NCI-H510A treated with DMSO at 0.1 percent for 48 hours (cell line): ENCODE data around the gene TYW5.

Experiments used
- DNase-seq: peaks from one replicate; lab custom pipeline; 2025; lab: John Stamatoyannopoulos, UW

Gene TYW5

DNA sequence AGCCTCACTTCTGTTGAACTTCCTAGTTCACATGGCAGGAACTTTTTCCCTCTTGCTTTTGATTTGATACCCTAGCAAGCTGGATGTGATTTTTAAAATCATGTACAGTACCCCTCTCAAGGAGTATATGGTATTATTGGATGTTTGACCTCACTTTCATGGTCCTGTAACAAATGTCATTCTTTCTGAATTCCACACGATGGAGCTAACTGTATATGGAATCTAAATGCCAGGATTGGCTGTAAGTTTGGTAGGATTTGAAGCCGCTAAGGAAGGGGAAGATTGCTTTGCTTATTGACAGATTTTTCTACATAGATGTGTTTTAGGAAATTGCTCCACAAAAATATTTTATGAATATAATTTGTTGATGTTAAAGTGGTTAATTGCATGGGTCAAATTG, 18.4 kb upstream of the TYW5 start:
- peak; percentile 46 for DNase-seq

DNA sequence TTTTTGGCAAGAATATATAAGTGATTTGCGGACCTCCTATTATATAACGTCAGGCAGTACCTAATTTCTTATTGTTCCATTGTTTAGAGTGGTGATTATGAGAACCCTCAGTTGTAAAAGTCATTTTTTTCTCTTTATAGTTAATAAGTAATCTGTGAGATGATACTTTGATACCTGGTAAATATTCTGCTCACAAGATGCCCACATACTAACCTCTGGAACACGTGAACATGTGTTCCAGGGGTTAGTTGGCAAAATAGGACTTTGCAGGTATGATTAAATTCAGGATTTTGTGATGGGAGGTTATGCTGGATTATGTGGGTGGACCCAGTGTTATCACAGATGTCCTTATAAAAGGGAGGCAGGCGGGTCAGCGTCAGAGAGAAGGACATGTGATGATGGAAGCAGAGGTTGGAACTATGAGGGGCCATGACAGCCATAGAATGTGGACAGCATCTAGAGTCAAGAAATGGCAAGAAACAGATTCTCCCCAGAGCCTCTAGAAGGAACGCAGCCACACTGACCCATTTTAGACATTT, 16.9 kb upstream of the TYW5 start:
- DNase-seq: no peak

DNA sequence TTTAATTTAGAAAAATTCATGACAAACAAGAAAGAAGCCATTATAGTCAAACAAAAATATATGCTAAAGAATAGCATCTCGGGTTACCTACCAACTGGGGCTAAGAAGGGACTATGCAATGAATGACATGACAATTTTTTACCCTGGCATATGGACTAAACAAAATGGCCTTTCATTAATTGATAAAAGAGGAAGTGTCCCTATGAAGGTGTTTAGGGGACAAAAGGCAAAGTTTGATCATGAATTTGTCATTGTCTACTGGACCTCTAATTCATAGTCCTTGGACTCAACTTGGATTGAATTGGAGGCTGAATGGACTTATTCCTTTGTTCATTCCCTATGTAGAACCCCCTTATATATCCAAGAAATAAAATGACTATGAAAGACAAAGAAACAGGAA, 12.8 kb upstream of the TYW5 start:
- no peak for DNase-seq

DNA sequence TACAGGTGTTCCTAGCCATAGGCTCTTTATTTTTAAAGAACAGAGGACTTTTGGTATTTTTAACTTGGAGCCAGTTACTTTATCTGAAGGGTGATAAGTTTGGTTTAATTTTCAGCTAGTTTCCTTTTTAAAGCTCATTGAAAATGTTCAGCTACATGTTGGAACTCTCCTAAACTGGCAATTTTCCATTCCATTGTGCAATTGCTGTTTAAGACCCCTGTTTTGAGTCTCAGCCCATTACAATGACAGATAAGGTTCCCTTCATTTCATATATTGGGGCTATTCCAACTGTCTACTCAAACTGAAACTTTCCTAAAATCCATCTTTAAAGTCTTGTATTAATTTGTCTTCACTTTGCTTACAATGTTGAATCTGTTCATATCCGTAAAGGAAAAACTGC, 11.7 kb upstream of the TYW5 start:
- DNase-seq: no peak

DNA sequence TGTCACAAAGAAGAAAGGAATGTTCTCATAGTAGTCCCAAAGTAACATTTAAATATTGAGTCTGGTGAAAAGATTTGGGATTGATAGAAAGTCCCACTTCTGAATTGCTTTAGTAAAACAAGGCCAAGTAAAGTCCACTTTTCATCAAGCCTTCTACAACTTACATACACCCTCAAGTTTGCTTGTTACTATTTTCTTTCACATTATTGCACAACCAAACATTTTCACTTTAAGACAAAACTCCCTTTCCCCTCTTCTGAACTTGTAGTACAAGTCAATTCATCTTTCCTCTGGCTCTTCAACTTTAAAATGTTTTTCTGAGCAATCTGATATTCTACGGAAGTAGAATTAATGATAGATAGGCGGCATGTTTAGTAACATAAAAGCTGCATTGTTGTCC, 11.1 kb upstream of the TYW5 start:
- DNase-seq: no peak

DNA sequence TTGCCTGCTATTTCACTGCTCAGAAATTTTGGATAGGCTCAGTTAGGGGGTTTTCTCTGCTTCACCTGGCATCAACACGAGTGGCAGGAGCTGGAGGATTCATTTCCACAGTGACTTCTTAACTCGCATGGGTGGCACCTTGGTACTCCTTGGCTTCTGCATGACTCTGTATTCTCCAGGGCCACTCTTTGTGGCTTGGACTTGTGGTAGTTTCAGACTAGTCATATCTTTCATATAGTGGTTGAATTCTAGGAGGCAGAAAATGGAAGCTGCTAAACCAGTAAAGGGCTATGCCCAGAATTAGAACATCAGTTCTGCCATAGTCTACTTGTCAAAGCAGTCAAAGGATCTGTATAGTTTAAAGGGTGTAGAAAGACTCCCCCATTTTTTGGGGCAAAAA, 6.9 kb upstream of the TYW5 start:
- DNase-seq: no peak

DNA sequence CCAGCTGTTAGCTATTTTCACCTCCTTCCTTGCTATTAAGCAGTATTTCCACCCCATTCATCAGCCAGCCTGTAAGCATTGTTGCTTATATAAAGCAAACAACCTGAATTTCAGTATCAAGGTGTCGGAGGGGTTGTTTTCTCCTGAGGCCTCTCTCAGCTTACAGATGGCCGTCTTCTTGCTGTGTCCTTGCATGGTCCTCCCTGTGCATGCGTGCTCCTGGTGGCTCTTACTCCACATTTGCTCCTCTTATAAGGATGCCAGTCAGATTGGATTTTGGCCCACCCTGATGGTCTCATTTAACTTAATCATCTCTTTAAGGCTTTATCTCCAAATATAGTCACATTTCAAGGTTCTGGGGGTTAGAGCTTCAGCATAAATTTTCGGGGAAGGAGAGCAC, 2.7 kb upstream of the TYW5 start:
- DNase-seq: no peak

DNA sequence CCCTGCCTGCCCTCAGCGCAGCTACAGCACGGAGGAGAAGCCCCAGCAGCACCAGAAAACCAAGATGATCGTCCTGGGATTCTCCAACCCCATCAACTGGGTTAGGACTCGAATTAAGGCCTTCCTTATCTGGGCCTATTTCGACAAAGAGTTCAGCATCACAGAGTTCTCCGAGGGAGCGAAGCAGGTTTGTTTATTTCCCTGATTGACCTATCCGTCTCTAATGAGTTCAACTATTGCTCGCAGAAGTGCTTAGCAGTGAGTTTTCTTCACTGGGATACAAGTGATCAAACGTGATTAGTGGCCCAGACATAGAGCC, 730 bp upstream of the TYW5 start:
- DNase-seq: peak; percentile 34

DNA sequence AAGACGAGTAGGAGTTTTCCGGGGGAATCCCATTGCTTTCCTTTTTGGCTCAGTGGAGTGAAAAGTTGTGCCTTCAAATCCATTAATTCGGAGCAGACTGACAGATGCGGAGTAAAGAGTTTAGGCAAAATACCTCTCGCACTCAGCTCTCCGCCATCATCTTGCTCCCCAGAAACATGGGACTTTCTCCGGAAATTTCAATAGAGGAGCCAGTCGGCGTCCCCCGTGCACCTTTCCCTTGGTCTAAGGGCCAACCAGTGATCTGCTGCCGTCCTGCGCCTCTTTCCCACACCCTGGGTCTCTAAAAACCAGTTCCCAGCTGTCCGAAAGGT, 318 bp downstream of the TYW5 start:
- DNase-seq: peak; percentile 83

DNA sequence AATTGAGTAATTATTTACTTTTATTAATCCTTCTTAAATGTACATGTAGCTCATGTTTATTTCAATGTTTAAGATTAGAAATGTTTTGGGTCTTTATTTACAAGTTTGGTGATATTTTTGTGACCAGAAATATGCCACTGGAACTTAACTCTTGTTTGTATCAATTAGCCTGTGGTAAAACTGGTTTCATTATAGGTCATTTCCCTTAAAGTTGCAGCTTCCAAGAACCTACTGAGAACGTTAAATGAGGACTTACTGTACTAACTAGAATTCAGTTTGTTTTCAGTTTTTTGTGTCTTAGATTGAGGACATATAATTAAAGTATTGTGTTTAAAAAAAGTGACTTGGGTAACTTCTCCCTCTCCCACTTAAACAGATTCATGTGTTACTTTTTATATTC, 4.3 kb downstream of the TYW5 start:
- no peak for DNase-seq

DNA sequence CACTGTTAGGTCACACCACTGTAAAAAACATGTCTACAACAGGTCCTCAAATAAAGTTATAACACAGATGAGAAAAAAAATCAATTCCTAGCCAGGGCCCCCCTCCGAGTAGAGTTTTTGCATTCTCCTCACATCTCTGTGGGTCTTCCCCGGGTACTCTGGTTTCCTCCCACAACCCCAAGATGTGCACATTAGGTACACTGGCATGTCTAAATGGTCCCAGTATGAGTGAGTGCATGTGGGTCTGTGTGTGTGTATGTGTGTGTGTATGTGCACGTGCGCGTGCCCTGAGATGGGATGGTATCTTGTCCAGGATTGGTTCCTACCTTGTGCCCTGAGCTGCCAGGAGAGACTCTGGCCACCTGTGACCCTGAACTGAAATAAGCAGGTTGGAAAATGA, 4.9 kb downstream of the TYW5 start:
- no peak for DNase-seq

DNA sequence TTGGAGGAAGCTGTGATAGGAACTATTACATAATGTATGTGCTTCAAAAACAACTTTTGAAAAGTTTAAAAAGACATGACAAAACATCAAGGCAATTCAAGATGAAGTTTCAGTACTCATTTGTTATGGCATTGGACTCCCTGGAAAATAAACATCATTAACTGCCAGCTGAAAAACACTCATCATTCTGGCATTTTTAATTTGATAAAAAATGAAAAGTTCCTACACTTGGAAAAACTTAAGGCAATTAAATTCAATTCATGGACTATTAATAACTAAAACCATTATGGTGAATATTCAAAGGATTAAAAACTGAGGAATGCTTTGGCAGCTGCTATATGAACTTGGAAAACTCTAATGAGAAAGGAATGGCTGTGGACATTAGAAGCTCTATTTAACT, 8.5 kb downstream of the TYW5 start:
- no peak for DNase-seq

DNA sequence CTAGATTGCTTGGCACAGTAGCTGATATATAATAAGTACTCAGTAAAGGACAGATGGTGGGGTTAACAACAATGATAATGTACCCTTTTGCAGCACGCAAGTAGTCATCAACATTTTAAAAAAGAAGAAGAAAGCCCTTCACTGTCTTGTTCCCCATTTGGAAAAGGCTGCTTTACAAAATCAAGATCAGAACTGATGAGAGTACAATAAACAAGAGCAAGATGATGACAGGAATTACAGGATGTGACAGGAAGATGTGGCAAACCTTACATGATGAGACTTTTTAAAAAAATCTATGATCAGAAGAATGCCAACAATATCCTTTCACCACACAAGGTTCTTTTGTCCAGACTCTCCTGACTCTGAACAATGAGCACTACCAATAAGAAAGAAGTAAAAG, 9.1 kb downstream of the TYW5 start:
- no peak for DNase-seq

DNA sequence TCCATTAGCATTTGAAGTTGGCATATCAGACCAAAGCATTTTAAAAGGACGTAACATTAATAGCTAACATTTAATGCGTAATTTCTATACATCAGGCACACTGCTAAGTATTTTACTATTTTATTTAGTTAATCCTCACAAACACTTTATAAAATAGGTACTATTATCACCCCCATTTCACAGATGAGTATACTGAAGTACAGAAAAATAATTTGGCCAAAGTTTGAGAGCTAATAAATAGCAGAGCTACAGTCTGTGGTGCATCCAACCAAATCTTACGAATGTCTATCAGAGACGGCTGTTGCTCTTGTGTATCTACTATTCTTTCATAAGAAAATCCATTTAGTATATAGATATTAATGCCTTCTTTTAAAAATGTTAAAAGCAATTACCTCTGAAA, 11.9 kb downstream of the TYW5 start:
- DNase-seq: no peak

DNA sequence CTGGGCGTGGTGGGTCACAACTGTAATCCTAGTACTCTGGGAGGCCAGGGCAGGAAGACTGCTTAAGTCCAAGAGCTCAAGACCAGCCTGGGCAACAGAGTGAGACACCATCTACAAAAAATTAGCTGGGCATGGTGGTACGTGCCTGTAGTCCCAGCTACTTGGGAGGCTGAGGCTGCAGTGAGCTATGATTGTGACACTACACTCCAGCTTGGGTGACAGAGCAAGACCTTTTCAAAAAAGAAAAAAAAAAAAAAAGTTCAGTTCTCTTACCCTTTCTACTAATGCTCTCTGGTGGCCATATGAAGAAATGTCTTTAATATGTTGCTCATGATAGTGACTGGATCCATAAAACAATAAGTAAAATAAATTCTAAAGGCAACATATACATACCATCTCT, 14.9 kb downstream of the TYW5 start:
- peak; percentile 4 for DNase-seq

DNA sequence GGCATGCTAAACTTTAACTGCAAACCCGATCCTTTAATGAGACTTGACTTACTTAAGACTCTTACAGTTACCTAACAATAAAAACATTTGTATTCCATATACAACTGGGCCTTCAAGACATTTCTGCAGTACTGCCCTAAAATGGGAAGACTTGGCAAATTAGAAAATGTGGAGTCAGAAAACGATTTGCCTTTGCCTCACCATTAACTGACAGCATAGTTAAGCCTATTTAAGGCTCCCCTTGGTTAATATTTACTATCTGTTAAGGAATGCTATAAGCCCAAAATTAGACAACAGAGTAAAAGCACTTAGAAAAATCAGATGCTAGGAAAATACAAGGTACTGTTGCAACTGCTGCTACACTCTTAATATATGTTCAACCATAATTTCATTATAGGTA, 18.7 kb downstream of the TYW5 start:
- no peak for DNase-seq

DNA sequence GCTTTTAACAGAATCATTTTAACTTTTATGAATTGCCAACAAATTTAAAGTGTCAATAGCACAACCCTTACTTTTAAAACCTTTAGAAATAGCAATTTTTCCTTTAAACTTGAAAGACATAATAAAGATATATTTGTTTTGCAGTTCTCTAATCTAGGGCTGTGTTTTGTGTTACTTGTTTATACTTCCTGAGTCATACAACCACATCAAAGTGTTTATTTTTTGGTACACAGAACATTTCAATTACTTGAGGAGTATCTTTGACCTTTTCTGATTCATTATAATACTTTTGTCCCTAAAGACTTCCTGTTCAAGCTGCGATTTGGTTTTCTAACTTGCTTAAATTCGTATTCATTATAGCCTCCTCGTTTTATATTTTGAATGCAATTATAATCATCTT, 21.8 kb downstream of the TYW5 start:
- no peak for DNase-seq

DNA sequence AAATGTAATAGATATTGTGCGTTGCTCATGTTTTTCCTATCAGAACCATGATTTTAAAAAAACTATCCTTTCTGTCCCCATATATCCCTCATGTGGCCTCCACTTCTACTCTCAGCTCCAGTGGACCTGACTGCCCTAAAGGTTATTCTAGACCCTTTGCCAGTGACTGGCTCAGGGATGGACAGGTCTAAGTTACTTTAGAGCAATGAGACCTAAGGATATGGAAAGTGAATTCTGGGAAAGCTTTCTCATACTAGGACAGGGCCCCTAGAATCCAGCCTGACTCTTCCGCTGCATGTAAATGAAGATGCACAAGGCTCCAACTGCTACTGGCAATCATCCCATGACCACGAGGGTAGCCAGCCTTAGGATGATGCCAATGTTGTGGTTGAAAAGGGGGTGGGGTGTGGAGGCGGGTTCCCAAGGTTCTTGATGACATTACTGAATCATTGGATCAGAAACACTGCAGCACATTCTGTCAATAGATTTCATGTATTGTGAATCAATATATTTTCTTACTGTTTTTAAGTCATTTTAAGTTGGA, 22.9 kb downstream of the TYW5 start:
- no peak for DNase-seq

DNA sequence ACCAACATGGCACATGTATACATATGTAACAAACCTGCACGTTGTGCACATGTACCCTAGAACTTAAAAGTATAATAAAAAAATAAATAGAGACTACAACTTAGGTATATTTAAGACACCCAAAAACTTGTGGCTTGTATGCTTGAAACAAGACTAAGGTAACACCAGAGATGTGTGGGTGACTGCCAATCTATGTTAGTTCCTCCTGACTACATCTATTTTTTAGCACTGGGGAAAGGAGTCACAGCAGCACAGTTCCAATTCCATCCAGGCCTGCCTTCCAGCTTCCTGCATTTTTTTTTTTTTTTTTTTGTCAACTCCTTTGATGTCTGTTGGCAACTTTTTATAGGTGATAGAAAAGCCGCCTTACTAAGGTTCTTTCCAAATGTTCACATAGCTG, 26.0 kb downstream of the TYW5 start:
- no peak for DNase-seq

DNA sequence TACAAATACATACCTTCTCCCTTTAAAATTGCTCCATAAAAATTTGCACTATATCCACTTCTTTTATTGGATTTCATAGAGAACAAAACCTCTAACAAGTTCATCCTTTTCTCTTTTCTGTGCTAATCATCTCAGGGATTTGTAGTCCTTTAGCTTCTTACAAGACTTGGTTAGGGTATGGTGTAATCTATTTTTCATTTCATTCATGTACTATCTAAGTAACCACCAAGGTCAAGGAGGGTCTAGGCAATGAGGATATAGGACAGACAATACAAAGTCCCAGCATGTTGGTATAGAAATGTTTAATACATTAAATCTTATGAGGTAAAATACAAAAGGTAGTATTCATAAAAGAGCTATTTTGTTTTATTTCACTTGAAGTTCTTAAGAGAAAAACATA, 26.7 kb downstream of the TYW5 start:
- DNase-seq: no peak

DNA sequence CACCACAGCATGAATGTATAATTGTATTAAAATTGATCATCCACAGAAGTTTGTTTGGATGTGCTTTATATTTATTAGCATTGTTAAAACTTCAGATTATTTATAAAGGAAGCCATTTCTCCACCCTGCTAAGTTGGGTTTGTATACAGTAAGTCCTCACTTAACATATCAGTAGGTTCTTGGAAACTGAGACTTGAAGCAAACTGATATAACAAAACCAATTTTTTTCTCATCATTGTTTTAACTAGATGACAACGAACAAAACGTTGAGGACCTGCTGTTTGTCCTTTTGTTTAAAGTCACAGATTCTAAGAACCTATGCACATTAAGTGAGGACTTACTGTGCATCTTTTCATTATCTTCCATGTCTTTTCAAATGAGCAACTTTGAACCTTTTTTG, 27.1 kb downstream of the TYW5 start:
- DNase-seq: no peak

DNA sequence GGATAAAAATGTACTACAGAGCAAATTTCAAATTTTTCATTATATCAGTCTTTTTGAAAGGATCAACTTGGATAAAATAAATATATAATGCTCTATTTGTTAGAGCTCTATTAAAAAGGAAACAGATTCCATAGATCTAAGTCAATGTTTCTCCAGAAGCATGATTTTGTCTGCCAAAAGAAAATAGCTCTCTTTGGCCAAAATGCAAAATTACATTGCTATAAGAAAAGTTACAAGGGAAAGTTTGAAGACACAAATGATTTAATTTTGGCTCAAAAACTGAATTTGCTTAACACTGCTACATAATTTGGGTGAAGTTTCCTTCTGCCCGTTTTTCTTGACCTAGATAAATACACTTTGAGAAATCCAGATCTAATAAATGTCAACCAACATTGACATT, 28.5 kb downstream of the TYW5 start:
- no peak for DNase-seq

DNA sequence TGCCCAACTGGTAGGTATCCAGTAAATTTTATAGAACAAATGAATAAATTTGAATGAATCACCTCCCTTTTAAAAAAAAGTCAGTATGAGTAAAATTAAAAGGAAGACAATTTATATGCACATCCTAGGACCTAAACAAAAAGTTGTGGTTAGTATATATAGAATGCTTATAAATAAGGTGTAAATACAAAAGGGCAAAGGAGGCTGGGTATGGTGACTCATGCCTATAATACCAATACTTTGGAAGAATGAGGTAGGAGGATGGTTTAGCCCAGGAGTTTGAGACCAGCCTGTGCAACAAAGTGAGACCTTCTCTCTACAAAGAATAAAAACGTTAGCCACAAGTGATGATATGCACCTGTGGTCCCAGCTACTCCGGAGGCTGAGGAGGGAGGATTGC, 31.4 kb downstream of the TYW5 start:
- no peak for DNase-seq

DNA sequence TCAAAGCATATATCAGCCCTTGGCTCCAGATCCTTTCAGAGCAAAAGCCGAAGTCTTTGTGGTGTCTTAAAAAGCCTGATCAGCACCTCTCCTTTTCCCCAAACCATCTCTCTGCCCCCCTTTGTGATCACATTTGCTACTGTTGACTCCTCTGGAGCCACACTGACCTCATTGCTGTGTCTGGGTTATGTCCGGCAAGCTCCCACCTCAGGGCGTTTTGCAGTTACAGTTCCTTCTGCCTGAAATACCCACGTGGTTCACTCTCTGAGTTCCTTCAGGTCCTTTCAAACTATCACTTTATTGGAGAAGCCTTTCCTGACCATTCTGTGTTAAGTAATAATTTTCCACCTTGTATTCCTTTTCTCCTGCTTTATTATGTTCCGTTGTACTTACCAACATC, 32.4 kb downstream of the TYW5 start:
- no peak for DNase-seq

DNA sequence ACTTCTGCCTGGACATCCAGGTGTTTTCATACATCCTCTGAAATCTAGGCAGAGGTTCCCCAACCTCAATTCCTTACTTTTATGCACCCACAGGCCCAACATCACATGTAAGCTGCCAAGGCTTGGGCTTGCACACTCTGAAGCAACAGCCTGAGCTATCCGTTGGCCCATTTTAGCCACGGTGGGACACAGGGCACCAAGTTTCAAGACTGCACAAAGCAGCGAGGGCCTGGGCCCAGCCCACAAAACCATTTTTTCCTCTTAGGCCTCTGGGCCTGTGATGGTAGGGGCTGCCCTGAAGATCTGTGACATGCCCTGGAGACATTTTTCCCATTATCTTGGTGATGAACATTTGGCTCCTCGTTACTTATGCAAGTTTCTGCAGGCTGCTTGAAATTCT, 38.3 kb downstream of the TYW5 start:
- DNase-seq: no peak
